GM12864 (cell line): Measurements from ENCODE around the gene SRCIN1.

ENCODE experiments used
- DNase-seq: peaks from one replicate; pipeline ENCODE4 v3.0.0-alpha.2; 2011; ENCODE audit warnings: low read depth
- H3K4me3 ChIP-seq: 2 replicates; pipeline ENCODE4 v1.5.1; 2011; ENCODE audit warnings: mild to moderate bottlenecking, low read depth, low read length, control low read depth
- CTCF ChIP-seq: IDR thresholded peaks from 2 replicates; pipeline ENCODE4 v1.5.1; 2011; ENCODE audit warnings: low read depth, mild to moderate bottlenecking, moderate library complexity, low read length, control low read depth, inconsistent platforms; ENCODE audit errors: missing control alignments

SRCIN1 gene

GRCh38 chr17:38606646-38607611, 1.2 kb upstream of the SRCIN1 start:
- no peak for TF ChIP-seq CTCF
- peak overlapping the region; percentile 72 for H3K4me3 ChIP-seq
- no peak for DNase-seq

- H3K4me3 ChIP-seq = peak overlapping the region; percentile 72; the same call in 1 of the 2 replicates
- TF ChIP-seq CTCF = no peak
- no peak for DNase-seq
Measured at GRCh38 chr17:38605411-38605840, 326 bp downstream of the SRCIN1 start.

GRCh38 chr17:38604479-38605403, 1.0 kb downstream of the SRCIN1 start:
- no peak overlapping the region for H3K4me3 ChIP-seq
- TF ChIP-seq CTCF = peak; percentile 27

DNA sequence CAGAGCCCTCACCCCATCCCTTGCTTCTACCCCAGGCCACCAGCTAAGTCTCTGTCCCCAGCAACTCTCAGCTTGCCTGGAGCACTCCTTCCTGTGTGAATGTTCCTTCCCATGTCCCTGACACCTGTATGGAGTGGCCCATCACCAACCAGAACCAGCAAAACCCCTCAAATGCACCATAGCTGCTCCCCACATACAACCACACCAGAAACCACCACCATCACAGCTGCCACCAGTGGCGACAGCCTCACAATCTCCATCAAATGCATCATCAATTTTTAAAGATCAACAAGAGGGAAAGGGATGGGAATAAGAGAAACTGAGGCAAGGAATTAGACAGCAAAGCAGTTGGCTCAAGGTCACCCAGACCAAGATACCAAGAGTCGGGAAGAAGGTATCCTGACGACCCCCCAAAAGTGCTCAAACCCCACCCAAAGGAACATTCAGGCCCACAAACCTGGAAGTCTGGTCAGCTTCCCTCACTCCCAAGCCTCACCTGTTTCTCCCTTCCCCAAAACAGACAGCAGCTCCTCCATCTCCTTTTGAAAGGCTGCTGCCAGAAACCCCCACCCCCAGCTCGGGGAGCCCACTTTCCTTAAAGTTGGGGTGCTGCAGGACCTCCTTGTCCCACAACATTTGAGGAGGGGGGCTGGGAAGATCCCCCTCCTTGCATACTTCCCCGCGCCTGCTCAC, 1.8 kb downstream of the SRCIN1 start:
- no peak for DNase-seq
- H3K4me3 ChIP-seq = no peak overlapping the region
- TF ChIP-seq CTCF = no peak

More at GRCh38 chr17:38604479-38605403, 1.0 kb downstream of the SRCIN1 start:
- no peak for DNase-seq

GRCh38 chr17:38602956-38603785, 2.6 kb downstream of the SRCIN1 start:
- no peak for TF ChIP-seq CTCF
- no peak overlapping the region for H3K4me3 ChIP-seq
- DNase-seq = no peak

GRCh38 chr17:38602453-38602852, 3.3 kb downstream of the SRCIN1 start:
- no peak for DNase-seq
- no peak for TF ChIP-seq CTCF
- H3K4me3 ChIP-seq = no peak overlapping the region
